Activated CD4-positive, alpha-beta T cell treated with anti-CD3 and anti-CD28 coated beads, Interleukin-2, amount 50 U/mL, for 48 hours (primary cell): ENCODE data around the gene CCAR1.
A peak's percentile ranks its signal among the peaks of the same experiment; 100 is the strongest.
"Not testable (repeated sequence)": the region's sequence is repeated elsewhere in the genome, so short reads cannot be mapped to it uniquely, and the experiment has no call there.

Experiments
- DNase-seq, 2 experiments: peaks; one replicate each; pipeline ENCODE4 v3.0.0-alpha.2; 2020

The CCAR1 gene

DNA sequence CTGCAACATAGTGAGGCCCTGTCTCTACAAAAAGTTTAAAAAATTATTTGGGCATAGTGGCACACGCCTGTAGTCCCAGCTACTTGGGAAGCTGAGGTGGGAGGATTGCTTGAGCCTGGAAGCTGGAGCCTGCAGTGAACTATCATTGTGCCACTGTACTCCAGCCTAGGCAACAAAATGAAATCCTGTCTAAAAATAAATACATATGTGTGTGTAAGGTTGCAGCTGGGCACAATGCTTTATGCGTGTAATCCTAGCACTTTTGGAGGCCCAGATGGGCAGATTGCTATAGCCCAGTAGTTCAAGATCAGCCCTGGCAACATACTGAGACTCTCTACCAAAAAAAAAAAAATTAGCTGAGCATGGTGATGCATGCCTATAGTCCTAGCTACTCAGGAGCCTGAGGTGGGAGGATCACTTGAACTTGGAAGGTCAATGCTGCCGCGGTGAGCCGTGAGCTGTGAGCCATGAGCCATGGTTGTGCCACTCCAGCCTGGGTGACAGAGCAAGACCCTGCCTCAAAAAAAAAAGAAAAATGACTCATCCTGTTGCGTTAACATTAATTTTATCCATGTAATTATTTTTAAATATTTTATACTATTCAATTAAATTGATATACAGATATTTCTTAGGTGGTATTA is 38.3 kb downstream of the CCAR1 start:
- DNase-seq, result no peak

DNA sequence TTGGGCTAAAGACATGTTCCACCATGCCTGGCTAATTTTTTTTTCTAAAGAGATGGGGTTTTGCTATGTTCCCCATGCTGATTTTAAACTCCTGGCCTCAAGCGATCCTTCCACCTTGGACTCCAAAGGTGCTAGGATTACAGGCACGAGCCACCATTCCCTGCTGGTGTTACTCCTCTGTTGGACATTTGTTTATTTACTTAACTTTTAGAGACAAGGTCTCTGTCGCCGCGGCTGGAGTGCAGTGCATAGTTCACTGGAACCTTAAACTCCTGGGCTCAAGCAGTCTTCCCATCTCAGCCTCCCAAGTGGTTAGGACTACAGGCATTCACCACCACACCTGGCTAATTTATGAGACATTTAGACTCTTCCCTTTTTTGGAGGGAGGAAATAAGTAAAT is 38.9 kb downstream of the CCAR1 start:
- DNase-seq, result no peak

- not testable (repeated sequence) for DNase-seq
Observed at GRCh38 chr10:68767407-68767806, 46.4 kb downstream of the CCAR1 start.

DNA sequence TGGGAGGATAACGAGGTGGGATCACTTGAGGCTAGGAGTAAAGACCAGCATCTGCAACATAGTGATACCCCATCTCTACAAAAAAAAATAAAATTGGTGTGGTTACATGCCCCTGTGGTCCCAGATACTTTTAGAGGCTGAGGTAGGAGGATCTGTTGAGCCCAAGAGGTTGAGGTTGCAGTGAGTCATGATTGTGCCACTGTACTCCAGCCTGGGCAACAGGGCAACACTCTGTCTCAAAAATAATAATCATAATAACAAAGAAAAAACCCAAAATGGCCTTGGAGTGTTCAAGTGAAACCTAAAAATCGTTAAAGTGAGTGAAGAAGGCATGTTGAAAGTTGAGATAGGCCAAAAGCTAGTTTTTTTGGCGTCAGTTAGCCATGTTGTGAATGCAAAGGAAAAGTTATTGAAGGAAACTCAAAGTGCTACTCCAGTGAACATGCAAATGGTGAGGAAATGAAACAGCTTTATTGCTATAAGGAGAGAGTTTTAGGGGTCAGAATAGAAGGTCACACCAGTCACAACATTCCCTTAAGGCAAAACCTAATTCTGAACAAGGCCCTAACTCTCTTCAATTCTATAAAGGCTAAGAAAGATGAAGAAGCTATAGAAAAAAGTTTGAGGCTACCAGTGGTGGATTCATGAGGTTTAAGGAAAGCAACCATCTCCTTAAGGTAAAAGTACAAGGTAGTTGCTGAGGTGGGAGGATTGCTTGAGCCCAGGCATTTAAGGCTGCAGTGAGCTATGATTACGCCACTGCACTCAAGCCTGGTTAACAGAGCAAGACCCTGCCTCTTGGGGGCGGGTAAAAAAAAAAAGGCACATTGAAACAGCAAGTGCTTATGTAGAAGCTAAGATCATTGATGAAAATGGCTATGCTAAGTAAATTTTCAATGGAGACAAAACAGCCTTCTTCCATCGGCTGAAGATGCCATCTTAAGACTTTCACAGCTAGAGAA is 60.9 kb downstream of the CCAR1 start:
- DNase-seq, result no peak

DNA sequence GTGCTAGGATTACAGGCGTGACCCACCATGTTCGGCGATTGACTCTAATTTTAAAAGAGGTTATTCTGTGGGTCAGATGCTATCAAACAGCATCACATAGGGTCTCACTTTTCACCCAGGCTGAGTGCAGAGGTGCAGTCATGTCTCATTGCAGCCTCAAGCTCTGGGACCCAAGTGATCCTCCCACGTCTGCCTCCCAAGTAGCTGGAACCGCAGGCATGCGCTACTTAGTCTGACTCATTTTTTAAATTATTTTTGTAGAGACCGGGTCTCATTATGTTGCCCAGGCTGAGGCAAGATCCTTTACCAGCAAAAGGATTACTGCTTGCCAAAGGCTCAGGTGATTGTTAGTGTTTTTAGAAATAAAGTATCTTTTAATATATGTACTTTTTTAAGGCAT is 63.4 kb downstream of the CCAR1 start:
- no peak for DNase-seq

- no peak for DNase-seq
Observed at GRCh38 chr10:68787813-68788212, 66.8 kb downstream of the CCAR1 start.

GRCh38 chr10:68790476-68790875 is 69.4 kb downstream of the CCAR1 start:
- no peak for DNase-seq

GRCh38 chr10:68792115-68792514 is 71.1 kb downstream of the CCAR1 start:
- no peak for DNase-seq

DNA sequence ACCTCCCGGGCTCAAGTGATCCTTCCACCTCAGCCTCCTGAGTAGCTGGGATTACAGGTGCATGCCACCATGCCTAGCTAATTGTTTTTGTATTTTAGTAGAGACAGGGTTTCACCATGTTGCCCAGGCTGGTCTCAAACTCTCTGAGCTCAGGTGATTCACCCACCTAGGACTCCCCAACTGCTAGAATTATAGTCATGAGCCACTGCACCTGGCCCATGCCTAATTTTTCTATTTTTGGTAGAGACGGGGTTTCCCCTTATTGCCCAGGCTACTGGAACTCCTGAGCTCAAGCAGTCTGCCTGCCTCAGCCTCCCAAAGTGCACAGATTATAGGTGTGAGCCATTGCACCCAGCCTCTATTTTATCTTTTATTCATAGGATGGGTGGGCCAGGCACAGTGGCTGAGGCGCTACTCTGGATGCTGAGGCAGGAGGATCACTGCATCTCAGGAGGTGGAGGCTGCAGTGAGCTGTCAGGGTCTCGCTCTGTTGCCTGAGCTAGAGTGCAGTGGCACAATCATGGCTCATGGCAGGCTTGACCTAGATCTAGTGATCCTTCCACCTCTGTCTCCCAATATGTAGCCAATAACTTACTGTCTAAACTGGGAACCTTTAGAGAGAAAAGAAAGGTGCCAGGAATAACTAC is 75.0 kb downstream of the CCAR1 start:
- no peak for DNase-seq

GRCh38 chr10:68796605-68797004 is 75.6 kb downstream of the CCAR1 start:
- no peak for DNase-seq

- DNase-seq, result no peak
Observed at GRCh38 chr10:68800211-68800610, 79.2 kb downstream of the CCAR1 start.

DNA sequence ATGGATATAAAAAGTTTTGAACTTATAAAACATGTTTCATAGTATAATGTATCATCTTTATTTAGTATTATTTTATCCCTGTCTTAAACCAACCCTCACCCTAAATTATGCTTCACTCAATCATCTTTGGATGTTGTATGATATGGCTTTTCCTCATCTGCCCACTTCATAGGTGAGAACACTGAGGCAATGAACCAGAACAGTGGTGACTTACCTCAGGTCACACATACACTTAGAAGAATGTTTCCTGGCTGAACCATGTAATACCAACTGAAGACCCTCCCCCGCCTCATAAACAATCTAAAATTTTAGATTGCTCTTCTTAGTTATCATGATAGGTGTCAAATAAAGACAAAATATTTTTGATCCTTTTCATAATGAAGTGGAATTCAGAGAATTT is 83.7 kb downstream of the CCAR1 start:
- no peak for DNase-seq

DNA sequence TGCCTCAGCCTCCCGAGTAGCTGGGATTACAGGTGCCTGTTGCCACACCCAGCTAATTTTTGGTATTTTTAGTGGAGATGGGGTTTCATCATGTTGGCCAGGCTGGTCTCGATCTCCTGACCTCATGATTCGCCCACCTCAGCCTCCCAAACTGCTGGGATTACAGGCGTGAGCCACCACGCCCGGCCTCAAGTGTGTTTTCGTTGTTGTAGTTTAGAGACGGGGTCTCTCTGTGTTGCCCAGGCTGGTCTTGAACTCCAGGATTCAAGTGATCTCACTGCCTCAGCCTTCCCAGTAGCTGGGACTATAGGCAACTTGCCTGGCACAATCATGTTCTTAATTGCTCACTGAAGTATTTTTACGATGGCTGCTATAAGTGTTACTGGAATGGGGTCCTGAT is 89.8 kb downstream of the CCAR1 start:
- not testable (repeated sequence) for DNase-seq

GRCh38 chr10:68811314-68812009 is 90.4 kb downstream of the CCAR1 start:
- no peak for DNase-seq

GRCh38 chr10:68812420-68812819 is 91.4 kb downstream of the CCAR1 start:
- DNase-seq, result no peak

DNA sequence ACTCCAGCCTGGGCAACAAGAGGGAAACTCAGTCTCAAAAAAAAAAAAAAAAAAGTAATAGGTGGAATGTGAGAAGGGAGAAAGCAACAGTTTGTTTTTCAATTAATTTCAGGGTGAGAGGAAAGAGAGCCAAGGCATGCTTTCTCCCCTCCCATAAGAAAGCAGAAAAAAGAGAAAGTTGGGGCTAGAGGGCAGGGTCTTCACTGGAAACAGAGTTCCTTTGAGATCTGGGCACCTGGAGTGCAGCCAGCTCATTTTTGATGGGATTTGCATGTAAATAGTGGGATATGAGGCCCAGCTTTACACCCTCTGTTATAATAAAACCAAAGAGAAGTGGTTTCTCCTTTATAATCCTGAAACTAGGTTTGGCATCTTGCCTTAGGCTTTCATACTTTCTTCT is 92.5 kb downstream of the CCAR1 start:
- DNase-seq, result no peak

GRCh38 chr10:68816796-68817412 is 95.9 kb downstream of the CCAR1 start:
- no peak for DNase-seq

- not testable (repeated sequence) for DNase-seq
Observed at GRCh38 chr10:68820359-68820758, 99.3 kb downstream of the CCAR1 start.

- not testable (repeated sequence) for DNase-seq
Observed at GRCh38 chr10:68822626-68823025, 101.6 kb downstream of the CCAR1 start.

- DNase-seq, result peak; percentile 68 to 72
Observed at GRCh38 chr10:68826764-68827591, 105.9 kb downstream of the CCAR1 start, which contains the start of gene STOX1. TSS of gene STOX1 (plus strand) at chr10:68827531. CDS start at chr10:68827624, 93 bp downstream.

- DNase-seq, result not testable (repeated sequence)
Observed at GRCh38 chr10:68827592-68827959, 106.5 kb downstream of the CCAR1 start.
